ENCODE results near the gene TEX54.
"Not testable (repeated sequence)": the region's sequence is repeated elsewhere in the genome, so short reads cannot be mapped to it uniquely, and the experiment has no call there.

The TEX54 gene

DNA sequence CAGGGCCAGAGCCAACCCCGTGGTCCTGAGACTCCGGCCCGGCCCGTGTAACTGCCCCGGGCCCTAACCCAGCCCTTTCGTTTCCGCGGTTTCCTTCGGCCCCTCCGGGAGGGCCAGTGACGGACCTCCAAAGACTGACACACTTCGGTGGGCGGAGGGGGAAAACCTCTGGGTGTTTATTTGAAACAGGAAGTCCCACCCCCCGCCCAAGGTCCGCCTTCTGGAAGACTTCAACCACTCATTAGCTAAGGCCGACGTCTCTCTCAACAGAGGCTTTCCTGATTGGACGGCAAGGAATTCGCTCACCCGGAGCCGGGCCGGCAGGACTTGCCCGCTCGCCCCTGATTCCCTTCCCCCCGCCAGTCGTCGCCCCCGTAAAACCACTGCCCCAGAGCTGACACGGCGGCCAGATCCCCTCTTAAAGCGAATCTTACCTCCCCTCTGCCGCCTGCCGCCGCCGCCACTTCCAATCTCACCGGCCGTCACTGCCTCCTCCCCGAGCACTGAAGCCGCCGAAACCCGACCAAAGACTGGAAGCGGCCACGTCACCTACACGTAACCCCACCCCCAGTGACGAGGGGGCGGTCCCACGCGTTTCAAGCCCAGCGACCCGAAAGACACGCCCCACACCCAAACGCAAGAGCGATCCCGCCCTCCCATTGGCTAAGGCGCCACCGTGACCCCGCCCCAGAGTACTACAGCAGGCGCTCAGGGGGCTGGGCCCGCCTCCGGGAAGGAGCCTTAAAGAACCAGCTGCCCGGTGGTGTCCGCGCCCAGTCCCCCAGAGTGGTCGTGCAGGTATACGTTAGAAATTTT, 913 bp downstream of the TEX54 start, which contains the start of gene STX5:
TSS of gene STX5 (minus strand) at position 532 of the 816 bp plus-strand sequence. CDS start 808 bp downstream, outside the sequence.
- DNase-seq (ENCODE audit: low read depth) = peak; percentile 99

DNA sequence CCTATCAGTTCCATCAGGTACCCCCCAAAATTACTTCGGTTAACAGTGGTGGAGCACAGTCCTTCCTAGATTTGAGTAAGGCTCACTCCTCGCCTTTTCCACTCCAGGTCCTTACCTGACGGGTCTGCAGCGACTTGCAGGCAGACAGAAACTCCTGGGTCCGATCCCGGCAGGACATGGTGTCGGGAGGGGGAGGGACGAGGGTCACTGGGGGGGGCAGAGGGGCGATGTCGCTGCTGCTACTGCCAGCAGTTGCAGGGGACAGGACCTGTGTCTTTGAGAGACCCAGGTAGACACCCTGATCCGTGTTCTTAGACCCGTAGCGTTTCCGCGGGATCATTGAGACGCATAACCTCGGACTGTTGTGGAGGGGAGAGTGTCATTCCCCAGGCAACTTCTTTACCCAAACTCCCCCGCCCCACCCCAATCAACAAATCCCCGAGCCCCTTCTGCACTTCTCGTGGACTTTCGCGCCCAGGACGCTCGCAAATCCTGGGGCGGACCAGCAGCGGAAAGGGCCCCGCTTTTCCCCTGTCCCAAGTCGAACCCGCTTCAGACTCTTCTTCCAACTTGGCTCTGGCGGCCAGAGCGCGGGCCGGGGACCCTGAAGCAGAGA, 1.6 kb downstream of the TEX54 start:
- DNase-seq (ENCODE audit: low read depth) = no peak

DNA sequence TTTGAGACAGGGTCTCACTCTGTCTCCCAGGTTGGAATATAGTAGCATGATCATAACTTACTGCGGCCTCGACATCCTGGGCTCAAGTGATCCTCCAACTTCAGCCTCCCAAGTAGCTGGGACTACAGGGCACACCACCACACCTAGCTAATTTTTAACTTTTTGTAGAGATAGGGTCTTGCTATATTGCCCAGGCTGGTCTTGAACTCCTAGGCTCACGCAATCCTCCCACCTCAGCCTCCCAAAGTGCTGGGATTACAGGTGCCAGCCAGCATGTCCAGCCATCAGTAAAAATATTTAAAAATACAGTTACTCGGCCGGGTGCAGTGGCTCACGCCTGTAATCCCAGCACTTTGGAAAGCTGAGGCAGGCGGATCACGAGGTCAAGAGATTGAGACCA, 4.5 kb downstream of the TEX54 start:
- not testable (repeated sequence) for DNase-seq (ENCODE audit: low read depth)

DNA sequence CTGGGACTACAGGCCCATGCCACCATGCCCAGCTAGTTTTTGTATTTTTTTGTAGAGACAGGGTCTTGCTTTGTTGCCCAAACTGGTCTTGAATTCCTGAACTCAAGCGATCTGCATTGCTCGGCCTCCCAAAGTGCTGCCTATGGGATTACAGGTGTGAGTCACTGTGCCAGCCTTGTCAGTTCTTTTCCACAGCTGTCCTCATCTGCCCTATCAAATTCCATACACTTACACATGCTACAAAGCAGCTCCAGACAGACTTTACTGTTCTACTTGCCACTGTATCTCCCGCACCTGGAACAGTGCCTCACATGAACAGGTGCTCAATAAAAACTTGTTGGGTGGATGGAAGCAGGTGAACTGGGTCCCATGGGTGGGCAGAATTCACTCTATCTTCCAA, 9.0 kb downstream of the TEX54 start:
- DNase-seq (ENCODE audit: low read depth) = no peak

DNA sequence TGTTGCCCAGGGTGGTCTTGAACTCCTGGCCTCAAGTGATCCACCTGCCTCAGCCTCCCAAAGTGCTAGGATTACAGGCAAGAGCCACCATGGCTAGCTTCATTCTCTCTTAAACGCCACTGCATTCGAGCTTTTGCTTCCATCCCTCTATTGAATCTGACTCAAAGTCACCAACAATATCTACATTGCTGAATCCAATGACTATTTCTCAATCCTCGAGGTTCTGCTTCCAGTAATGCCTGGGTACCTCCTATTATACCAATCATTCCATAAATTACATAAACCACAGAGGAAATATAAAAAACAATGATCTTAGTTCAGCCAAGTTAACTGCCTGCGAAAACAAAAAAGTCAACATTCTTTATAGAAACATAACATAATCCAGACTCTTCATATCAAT, 15.5 kb downstream of the TEX54 start:
- no peak for DNase-seq (ENCODE audit: low read depth)

DNA sequence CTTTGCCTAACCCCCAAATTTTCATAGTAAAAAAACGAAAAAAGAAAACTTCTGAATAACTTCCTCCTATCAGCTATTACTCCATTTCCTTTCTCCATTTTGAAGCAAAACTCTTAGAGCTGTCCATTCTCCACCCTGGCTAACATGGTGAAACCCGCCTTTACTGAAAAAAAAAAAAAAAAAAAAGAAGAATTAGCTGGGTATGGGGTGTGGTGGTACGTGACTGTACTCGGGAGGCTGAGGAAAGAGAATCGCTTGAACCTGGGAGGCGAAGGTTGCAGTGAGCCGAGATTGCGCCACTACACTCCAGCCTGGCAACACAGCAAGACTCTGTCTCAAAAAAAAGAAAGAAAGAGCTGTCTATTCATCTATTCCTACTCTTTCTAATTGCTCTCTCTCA, 16.1 kb downstream of the TEX54 start:
- DNase-seq (ENCODE audit: low read depth) = no peak

DNA sequence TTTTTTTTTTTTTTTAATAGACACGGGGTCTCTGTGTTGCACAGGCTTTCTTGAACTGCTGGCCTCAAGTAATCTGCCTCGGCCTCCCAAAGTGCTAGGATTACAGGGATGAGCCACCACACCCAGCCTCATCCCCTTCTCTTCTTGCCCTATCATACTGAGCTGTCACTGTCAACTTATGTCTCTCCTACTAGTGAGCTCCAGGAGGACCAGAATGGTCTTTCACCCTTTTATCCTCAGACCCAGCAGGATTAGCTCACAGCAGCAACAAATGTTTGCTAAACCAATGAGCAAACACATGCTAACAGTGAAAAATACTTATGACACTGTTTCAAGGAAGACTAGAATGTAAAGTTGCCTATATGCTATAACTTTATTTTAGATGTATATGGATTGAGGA, 21.0 kb downstream of the TEX54 start:
- DNase-seq (ENCODE audit: low read depth) = no peak

DNA sequence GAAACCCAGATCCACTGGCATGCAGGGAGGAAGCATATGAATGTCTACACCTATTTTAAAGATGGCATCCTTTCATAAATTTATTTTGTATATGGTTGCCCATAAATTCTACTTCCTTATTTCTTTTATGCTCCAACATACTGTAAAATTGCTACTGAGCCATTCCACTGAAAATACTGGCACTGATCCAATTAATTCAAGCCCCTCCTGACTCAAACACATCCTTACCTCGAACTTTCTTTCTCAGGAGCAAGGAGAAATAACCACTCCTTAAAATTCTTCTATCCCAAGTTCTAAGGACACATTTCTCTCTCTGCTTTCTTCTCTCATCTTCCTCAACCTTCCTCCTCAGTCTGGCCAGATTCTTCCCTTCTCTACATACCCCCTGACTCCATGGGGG, 21.9 kb downstream of the TEX54 start:
- DNase-seq (ENCODE audit: low read depth) = no peak

DNA sequence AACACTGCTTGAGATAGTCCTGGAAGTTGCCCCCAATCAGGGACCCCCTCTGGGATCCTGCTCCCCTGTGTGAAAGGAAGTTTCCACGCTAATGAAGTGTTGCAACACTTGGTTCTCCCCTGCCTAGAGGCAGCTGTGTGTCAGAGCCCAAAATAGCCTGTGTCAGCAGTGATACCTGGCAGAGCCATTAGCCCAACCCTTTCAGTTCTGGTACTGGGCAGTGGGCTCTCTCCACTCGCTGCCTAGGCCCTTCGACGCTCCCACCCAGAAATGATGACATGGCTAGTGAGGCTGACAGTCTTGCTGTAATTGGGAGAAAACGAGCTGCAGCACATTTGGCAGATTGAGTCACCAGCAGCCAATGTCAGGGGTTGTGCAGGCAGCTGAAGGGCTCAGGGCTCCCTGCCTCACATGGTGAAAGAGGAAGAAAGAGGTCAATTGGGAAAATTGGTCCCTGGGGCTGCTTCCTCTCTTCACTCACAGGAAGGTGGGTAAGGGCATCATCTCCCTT, 26.0 kb downstream of the TEX54 start:
- no peak for DNase-seq (ENCODE audit: low read depth)

DNA sequence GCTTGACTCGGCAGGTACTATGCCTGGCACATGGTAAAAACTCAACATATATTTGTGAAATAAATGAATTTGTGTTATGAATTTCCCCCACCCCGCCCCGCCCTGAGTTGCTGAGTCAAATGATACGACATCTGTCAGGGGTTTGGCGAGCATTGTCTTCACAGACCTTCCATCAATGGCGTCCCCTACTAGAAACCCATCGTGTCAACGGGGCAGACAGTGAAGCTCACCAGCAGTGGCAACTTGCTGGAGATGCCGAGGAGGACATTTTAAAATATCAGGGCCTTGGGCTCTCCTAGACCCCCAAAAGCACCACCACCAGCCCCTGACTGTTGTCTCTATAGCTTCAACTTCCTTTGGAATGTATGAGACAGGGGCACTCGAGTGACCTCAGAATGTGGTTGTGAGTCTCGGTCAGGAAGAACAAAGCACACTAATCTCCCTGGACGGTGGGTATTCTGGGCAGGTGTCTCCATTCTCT, 26.6 kb downstream of the TEX54 start:
- no peak for DNase-seq (ENCODE audit: low read depth)

DNA sequence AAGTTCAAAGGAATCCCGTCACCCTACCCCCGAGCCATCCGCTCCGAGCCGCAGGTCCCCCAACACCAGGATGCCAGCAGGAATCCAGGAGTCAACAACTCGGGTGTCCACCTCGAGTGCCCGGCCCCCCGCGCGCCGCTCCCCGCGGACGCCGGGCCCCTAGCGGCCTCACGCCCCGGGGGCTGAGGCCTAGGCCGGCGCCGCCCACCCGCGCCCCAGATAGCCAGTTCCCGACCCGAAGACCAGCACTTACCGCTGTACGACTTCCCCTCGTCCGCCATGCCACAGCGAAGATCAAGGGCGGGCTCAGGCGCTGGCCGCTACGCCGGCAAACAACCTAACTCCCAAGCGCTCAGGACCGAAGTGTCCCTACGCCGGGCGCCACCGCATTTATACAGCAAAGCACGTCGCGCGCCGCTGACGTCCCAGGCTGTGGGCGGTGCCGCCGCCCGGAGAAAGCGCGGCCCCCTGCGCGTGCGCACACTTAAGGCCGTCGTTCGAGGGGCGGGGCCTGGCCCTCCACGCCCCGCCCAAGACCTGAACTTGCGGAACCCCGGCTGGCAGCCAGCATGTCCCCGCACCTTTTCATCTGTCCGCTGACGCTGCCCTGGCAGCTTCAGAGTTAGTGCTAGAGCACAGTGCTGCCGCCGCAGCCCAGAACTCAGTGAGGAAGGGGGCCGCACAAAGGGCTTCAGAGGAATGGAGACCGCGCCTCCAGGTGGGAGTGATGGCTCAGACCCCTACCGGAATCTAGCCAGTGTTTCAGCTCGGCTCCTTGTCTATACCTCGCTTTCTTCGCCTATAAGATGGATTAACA, 27.4 kb downstream of the TEX54 start, which contains the start of gene NXF1:
TSS of gene NXF1 (minus strand) at position 365 of the 817 bp plus-strand sequence. CDS start at position 281, 84 bp downstream.
- peak; percentile 91 for DNase-seq (ENCODE audit: low read depth)

DNA sequence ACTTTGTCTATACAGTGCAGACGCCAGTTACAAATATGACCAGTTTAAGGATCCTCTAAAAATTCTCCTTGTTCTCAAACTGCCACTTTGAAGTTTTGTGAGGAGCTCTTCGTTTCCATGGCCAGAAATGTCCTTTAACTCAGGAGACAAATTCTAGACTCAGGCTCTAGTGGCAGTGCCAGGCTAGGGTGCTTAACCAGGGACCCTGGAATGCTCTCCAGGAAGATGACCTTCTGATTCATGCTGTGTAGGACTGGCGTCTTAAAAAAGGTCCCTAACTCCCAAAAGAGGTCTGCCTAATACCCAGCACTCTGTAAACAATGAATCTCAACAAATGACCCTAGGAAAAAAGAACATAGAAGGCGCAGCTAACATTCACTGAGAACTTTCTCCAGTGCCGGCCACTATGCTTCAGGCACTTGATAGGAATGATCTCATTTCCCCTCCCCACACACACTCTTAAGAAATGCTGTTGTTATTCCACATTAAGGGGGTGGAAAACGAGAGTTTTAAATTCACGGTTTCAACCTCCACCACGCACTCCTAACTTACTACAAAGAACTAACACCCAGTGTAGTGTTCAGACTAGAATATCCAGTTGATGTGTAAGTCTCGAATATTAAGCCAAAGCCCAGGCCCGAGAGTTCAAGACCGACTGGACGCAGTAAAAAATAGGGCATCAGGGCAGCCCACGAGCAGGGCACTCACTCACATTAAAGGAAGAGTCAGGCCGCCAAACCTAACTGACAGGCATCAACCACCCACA, 28.1 kb downstream of the TEX54 start:
- no peak for DNase-seq (ENCODE audit: low read depth)

DNA sequence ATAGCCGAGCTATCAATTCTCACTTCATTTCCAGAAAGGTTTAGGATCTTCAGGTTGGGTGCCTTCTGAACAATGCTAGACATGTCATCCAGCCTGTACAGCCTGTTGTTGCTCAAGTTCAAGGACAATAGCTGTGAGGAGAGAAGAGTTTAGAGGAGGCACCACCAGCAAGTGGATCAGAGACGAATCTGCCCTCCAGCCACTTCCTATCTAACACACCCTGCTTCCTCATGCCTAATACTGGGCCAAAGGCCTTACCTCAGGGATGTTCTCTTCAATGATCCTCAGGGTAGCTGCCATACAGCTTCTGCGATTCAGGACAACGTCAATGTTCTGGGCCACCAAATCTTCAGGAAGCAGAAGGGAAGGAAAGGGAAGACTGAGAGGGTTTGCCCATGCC, 31.6 kb downstream of the TEX54 start:
- no peak for DNase-seq (ENCODE audit: low read depth)

DNA sequence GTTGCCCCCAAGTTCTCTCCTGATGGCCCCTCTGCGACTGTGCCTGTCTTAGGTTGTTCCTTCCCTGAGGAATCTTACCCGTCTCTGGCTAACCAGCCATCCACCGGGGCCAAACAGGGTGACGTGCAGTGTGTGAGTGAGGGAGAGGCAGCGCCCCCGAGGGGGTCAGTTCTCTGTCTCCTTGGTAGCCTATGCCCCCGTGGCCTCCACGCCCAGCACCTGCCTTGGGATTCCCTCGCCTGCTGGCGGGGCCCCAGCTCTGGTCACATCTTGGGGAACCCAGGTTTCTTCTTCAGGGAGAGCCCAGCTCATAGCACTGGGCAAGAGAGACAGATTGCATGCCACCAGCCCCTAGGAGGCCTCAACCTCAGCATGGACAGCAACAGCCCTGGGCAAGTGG, 33.2 kb downstream of the TEX54 start:
- no peak for DNase-seq (ENCODE audit: low read depth)

DNA sequence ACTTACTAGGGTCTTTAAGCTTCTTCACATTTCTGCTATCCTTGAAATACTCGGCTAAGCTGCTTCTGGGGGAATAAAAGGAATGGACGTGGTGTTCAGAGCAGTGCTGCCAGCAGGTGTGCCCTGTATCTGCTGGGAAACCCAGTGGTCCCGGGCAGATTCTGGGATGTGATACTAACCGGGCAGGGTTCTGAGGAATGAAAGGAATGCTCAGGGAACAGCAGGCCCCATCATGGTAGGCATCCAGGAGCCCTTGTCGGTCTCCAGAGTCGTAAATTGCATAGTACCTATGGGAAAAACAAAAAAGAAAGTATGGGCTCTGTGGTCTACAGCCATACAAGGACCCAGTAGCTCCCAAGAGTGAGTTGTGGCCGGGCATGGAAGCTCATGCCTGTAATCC, 36.4 kb downstream of the TEX54 start:
- no peak for DNase-seq (ENCODE audit: low read depth)

DNA sequence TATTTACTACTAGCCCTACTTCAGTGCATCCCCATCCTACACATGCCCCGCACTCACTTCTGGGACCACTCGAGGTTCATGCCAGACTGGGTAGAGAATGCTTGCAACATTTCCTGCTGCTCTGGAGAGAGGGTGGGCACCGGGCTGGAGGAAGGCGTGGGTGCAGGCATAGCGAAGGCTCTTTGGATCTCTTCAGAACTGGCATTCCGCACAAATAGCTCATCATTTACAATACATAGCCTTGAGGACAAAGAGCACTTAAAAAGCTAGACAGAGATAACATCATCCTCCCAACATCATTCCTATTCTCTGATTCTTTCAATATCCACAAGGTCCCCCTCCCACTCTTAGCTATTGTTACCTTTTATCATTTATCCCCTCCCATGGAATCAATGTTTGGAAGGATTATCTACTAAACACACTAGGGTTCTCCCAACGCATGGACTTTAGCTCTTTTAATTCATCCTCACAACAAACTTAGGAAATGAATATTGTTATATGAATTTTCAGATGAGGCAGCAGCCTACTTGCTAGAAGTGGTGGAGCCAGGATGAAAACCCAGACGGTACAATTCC, 38.4 kb downstream of the TEX54 start:
- no peak for DNase-seq (ENCODE audit: low read depth)

DNA sequence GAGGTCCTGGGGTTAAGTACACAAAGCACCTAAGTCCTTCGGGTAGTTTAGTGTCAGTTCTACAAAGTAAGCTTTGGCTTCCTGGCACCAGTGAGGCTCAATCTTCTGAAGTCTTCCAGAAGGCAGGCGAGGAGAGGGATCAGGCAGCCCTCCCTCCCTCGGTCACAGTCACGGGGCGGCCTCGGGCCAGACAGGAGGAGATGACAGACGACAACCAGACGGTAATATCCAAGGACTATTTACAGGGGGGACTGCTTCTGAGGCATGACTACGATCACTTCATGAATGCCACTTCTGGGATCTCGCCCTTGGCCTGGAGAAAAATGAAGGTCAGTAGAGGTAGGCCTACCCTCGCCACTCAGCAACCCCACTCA, 40.5 kb downstream of the TEX54 start:
- no peak for DNase-seq (ENCODE audit: low read depth)

DNA sequence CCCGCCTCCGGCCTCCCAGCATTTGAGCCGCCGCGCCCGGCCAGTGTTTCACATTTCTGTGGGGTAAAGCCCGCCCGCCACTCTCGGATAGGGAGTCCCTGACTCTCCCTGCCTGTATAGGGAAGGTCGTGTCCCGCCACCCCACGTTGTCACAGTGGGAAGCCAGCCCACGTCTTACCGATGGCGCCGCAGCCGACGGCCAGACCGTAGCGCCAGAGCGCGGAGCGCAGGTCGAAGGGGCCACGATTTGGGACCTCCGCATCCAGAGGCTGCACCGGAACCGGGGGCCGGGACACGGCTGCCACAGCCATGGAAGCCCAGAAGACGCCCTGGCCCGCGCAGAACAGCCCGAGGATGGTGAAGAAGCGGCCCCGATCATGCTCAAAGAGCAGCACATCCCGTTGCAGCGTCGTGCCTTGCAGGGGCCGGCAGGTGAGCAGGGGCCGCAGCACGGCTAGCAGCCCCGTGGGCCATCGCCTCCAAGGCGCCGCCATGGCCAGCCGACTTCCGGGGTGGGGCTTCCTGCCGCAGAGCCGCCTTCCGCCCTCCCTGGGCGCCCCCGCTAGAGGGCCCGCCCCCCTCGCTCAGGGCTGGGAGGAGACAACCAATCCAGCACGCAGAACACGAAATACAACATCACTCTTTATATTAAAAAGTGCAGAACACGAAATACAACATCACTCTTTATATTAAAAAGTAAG, 41.0 kb downstream of the TEX54 start, which contains the start of gene TMEM223:
TSS of gene TMEM223 (minus strand) at position 506 of the 701 bp plus-strand sequence. CDS start at position 494, 12 bp downstream.
- peak; percentile 90 for DNase-seq (ENCODE audit: low read depth)

DNA sequence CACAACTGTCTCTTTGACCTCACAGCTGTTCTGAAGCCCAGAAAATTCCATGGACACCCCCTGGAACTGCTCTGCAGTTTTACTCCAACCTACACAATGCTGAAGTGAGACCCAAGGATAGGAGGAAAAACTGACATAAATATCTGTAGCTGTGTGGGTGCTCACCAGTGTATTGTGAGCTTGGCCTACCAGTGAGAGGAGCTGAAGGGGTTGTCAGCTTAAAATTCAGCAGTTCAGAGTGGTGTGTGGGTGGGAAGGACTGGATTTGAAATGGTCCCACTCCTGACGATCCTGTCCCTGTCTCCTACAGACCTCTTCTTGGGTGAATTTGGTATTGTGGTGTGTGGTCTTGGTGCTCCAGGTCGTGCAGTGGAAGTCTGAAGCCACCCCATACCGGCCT, 43.1 kb downstream of the TEX54 start:
- DNase-seq (ENCODE audit: low read depth) = no peak

DNA sequence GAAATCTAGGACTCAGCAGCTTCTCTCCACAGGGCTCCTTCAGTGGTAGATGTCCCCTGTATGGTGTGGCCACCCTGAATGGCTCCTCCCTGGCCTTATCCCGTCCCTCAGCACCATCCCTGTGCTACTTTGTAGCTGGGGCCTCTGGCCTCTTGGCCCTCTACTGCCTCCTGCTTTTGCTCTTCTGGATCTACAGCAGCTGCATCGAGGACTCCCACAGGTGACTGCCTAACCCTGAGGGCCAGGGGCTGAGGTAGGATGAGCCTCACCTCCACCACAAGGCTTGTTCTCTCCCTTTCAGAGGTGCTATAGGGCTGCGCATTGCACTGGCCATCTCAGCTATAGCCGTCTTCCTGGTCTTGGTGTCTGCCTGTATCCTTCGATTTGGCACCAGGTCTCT, 43.6 kb downstream of the TEX54 start:
- DNase-seq (ENCODE audit: low read depth) = no peak
